ENCODE measurements around the gene HSD11B2.

DNA sequence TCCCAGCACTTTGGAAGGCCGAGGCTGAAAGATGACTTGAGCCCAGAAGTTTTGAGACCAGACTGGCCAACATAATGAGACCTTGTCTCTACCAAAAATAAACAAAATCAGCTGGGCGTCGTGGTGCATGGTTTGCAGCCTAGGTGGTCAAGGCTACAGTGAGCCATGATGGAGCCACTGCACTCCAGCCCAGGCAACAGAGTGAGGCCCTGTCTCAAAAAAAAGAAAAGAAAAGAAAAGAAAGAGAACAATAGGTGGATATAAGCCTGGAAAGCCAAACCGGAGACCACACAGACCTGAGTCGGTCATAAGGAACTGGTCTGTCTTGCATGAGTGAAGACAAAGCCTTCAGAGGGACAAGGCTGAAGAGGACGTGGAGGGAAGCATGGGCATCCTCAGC lies 35.7 kb downstream of the HSD11B2 start:
- TF ChIP-seq, protein P1, sequence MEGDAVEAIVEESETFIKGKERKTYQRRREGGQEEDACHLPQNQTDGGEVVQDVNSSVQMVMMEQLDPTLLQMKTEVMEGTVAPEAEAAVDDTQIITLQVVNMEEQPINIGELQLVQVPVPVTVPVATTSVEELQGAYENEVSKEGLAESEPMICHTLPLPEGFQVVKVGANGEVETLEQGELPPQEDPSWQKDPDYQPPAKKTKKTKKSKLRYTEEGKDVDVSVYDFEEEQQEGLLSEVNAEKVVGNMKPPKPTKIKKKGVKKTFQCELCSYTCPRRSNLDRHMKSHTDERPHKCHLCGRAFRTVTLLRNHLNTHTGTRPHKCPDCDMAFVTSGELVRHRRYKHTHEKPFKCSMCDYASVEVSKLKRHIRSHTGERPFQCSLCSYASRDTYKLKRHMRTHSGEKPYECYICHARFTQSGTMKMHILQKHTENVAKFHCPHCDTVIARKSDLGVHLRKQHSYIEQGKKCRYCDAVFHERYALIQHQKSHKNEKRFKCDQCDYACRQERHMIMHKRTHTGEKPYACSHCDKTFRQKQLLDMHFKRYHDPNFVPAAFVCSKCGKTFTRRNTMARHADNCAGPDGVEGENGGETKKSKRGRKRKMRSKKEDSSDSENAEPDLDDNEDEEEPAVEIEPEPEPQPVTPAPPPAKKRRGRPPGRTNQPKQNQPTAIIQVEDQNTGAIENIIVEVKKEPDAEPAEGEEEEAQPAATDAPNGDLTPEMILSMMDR (conservative IDR thresholded peaks at IDR 0.05; ENCODE audit: low read depth, low read length) = no peak
- no peak for TF ChIP-seq EZH2 (IDR thresholded peaks at IDR 0.05; ENCODE audit: low read length, unreplicated experiment)
- TF ChIP-seq EZH2phosphoT487 (IDR thresholded peaks at IDR 0.05; ENCODE audit: borderline replicate concordance, low read length) = no peak
